ENCODE results near the gene UST.
"Not testable (repeated sequence)": the region's sequence is repeated elsewhere in the genome, so short reads cannot be mapped to it uniquely, and the experiment has no call there.

UST gene

GRCh38 chr6:148839044-148839443, 92.2 kb downstream of the UST start:
- no peak for DNase-seq

GRCh38 chr6:148840256-148840655, 93.4 kb downstream of the UST start:
- no peak for DNase-seq

- DNase-seq: no peak
These were observed 95.6 kb downstream of the UST start for GRCh38 chr6:148842296-148843019.

DNA sequence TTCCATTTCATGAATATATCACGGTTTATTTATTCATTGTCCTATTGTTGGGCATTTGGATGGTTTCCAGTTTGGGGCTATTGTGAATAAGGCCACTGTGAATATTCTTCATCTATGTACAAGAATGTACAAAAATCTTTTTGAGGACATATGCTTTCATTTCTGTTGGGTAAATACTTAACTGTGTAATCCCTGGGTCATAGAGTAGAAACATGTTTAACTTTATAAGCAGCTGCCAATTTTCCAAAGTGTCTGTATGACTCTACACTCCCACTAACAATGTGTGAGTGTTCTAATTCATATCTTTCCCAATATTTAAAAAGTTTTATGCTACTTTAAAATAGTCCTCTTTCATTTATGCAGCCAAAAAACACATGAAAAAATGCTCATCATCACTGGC, 98.6 kb downstream of the UST start:
- DNase-seq: no peak

- DNase-seq: no peak
These were observed 100.2 kb downstream of the UST start for GRCh38 chr6:148846778-148847761.

- no peak for DNase-seq
These were observed 102.1 kb downstream of the UST start for GRCh38 chr6:148848915-148849314.

DNA sequence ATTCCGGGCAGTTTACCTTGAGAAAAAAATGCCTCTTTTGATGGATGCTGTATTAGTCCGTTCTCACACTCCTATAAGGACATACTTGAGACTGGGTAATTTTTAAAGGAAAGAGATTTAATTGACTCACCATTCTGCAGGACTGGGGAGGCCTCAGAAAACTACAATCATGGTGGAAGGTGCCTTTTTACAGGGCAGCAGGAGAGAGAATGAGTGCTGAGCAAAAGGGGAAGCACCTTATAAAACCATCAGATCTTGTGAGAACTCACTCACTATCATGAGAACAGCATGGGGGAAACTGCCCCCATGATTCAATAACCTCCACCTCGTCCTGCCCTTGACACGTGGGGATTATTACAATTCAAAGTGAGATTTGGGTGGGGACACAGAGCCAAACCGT, 102.6 kb downstream of the UST start:
- not testable (repeated sequence) for DNase-seq

GRCh38 chr6:148850964-148851363, 104.1 kb downstream of the UST start:
- no peak for DNase-seq

DNA sequence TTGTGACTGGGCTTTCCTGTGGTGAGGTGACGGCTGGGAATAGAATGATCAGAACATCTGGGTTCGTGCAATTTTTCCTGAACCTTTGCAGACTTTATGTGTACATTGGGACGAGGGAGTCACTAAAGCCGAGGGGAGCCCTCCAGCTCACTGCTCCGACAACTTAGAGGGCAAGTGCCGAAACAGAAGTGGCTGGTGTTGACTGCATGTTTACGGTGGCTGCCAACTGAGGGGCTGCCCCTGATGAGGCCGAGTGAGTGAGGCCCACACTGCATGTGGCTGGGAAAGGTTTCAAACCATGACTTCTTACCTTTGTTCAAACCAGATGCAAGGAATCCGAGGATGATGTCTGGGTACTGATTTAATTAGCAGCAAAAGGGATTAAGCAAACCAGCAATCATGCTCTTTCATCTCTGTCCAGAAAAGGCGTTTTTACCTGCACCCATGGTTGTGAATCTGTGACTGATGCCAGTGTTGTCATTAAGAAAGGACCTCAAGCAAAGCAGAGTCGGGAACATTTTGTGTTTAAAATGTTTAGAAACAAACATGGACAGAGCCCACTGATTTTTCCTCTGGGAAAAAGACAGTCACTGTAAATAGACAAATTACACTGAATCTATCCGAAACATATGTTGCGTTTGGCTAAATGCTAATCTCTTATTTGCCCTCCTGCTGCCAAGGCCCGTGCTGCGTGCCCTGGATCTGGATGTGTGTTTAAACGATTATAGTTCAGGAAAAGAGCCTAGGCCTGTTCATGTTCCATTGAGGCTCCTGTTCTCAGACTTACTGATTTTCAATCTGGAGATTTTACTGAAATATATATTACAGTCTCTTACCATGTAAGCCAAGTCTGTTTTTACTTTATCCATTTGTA, 105.1 kb downstream of the UST start:
- no peak for DNase-seq

- DNase-seq: no peak
These were observed 105.9 kb downstream of the UST start for GRCh38 chr6:148852688-148853087.

DNA sequence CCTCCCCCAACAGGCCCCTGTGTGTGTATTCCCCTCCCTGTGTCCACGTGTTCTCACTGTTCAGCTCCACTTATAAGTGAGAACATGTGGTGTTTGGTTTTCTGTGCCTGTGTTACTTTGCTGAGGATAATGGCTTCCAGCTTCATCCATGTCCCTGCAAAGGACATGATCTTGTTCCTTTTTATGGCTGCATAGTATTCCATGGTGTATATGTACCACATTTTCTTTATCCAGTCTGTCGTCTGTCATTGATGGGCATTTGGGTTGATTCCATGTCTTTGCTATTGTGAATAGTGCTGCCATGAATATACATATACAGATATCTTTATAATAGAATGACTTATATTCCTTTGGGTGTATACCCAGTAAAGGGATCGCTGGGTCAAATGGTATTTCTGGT, 106.3 kb downstream of the UST start:
- not testable (repeated sequence) for DNase-seq

DNA sequence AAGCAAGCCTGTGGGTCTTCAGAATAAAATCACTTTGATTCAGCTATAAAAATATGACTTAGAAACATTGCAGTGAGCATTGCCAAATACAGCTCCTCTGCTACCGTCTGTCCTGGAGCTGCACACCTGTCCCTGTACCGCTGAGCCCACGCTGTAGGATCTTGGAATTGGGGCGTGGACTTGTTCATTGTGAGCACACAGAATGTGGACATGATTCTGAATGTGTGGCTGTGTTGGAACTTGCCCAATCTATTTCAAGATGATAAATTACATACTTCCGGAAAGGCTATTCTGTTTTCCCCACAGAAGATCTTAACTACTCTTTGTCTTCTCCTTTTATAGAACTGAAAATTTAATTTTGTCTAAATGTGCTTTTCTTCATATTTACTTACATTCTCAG, 107.3 kb downstream of the UST start:
- no peak for DNase-seq

GRCh38 chr6:148854992-148855391, 108.2 kb downstream of the UST start:
- no peak for DNase-seq

DNA sequence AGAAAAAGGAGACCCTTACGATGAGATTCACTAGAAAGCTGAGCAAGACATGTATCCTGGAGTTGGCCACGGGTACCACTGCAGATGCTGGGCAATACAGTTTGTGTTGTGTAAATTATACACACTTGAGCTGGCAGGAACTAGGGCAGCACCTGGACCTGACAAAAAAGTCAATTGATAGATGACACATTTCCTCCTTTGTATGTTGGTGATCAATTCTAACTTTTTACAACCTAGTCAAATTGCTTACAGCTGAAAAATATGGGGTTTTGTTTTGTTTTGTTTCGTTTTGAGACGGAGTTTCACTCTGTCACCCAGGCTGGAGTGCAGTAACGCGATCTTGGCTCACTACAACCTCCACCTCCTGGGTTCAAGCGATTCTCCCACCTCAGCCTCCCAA, 108.9 kb downstream of the UST start:
- DNase-seq: no peak

DNA sequence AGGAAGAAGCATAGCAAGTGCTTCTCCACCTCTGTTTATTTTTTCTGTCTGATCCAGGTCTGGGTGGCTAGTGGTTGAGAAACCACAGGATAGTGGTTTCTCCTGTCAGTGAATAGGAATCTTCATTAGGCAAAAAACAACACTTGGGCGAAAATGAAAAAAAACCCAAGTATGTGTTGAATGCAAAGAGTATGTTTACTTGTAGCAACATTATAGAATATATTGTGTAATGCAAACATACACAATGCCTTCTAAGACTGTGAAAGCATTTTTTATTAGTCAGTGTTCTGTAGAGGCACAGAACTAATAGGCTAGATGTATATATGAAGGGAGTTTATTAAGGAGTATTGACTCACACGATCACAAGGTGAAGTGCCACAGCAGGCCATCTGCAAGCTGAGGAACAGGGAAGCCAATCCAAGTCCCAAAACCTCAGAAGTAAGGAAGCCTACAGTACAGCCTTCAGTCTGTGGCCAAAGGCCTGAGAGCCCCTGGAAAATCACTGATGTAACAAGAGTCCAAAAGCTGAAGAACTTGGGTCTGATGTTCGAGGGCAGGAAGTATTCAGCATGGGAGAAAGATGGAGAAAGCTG, 111.1 kb downstream of the UST start:
- no peak for DNase-seq

DNA sequence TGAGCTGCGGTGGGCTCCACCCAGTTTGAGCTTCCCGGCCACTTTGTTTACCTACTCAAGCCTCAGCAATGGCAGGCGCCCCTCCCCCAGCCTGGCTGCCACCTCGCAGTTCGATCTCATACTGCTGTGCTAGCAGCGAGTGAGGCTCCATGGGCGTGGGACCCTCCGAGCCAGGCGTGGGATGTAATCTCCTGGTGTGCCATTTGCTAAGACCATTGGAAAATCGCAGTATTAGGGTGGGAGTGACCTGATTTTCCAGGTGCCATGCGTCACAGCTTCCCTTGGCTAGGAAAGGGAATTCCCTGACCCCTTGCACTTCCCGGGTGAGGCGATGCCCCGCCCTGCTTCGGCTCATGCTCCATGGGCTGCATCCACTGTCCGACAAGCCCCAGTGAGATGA, 117.3 kb downstream of the UST start:
- DNase-seq: not testable (repeated sequence)

DNA sequence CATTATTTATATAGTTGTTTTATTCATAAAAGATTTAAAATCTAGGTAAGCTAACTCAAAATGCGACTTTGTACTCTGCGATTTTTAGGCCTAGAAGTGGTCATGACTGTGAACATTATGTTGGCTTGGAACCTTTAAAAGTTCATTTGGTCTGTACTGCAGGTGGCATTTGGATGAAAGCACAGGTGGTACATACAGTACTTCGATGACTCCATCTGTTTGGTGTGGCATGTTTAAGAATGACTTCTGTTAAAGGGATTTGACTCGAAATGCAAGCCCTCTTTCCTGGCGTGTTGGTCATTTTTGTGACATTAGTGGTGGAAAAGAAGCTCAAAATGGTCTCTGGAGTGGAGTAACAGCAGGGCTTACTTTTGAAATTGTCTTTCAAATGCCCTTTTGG, 118.1 kb downstream of the UST start:
- no peak for DNase-seq

DNA sequence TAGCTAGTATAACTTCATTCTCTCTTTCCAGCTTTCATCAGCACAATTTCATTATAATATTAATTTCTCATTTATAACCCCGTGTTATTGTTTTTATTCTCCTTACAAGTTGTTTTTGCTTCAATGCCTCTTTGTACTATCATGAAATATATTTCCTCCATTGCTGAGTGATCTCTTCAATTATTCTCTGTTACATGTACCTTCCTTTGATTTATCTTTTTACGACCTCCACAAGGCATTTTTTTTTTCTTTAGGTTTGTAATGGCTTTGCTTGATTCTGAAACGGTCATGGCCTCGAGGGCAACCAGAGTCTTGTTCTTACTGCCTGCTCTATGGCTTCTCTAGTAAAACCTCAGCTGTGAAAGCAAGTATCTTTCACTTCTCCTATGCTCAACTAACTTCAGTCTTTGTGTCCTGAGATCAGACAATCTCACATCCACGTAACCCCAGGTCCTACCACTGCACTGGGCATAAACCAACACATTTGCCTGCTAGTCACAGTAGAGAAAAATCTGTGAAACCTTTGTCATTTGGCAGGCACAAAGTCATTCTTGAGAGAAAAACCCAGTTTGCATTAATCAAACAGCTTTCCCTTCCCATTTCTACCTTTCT, 119.9 kb downstream of the UST start:
- DNase-seq: no peak

DNA sequence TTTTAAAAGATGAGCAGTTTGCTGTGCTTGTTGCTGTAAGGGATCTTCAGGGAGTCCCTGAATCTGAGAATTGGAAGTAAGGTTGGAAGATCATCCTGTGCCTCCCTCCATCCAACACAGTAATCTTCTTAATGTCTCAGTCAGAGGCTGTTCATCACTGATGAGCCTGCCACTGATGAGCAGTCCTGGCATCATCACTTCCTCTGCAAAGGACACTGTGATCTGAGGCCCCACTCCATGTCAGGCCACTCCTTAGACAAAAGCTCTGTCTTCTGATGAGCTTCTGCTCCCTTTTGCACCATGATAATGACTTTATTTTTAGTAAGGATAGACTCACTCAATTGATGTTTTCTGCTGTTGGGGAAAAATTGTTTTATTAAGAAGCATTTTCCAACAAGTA, 121.0 kb downstream of the UST start:
- no peak for DNase-seq

DNA sequence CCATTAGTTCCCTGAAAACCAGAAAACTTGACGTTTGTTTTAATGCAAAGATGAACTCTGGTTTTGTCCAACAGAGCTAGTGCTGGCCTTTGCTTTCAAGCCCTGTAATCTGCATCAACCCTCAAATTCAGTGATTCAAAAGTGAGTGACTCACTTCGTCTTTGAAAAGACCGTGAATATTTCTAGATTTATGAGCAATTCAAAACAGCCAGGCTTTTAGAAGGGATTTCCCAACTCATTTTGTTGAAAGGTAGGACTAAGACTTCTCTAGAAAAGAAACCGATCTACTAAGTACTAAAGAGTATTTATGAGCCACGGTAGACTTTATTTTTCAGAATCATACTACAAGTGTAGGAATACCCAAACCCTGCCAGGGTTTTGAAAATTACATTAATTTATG, 121.5 kb downstream of the UST start:
- DNase-seq: no peak

DNA sequence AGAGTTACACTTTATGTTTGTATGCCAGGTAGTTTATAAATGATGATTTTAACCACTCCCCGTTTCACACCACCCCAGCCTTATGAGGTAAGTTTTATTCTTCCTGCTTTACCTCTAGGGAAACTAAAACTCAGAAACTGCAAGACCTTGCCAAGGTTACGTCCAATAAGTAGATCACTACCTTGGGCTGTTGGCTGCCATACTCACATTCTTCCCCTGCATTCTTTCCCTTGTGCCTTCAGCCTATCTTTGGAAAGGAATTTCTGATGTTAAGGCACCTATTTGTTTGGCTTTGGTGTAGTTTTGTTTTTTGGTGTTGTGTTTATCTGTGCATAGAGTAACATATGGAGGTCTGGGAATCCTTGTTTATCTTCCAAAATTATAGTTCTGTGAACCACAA, 122.1 kb downstream of the UST start:
- DNase-seq: no peak

DNA sequence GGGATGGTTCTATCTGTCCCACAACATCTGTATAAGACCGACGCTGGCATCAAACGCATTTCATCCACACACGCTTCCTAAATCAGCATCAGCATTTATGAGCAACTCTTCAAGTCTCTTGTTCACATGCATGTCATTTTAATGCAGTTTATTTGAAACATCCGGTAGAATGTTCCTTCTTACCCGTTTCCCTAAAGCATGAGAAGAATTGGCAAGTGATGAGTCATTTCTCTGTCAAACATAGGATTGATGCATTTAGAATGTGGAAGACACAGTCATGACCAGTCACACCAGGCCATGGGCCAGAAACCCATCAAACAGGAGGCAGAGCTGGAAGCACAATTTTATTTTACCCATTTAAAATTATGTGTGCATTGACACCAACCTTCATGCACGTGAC, 122.8 kb downstream of the UST start:
- DNase-seq: no peak

Measured in activated effector memory CD4-positive, alpha-beta T cell treated with anti-CD3 and anti-CD28 coated beads, Interleukin-2, amount 50 U/mL, for 16 hours (primary cell).